GM03348 (cell line): ENCODE data around the gene RASSF5.

Experiments used
- DNase-seq: peaks from one replicate; pipeline ENCODE4 v3.0.0; 2012; ENCODE audit warnings: low spot score

Gene RASSF5

GRCh38 chr1:206635978-206636345 lies 128.6 kb downstream of the RASSF5 start:
- DNase-seq: no peak

DNA sequence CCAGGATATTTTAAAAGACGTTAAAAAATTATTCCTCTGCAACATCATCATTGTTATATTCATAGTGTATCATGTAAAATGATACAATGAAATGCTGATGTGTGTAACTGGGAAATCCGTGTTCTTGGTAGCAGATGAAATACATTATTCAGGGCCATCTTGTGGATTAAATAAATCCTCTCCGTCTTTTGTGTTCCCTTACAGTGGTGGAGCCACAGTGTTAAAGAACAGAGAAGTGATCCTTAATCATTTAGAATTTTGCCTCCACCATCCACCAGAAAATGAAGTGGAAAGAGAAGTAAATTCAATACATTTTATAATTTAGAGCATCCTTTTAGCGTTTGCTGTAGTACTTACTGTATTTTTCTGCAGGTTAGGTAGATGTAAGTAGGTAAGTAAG lies 129.3 kb downstream of the RASSF5 start:
- no peak for DNase-seq

DNA sequence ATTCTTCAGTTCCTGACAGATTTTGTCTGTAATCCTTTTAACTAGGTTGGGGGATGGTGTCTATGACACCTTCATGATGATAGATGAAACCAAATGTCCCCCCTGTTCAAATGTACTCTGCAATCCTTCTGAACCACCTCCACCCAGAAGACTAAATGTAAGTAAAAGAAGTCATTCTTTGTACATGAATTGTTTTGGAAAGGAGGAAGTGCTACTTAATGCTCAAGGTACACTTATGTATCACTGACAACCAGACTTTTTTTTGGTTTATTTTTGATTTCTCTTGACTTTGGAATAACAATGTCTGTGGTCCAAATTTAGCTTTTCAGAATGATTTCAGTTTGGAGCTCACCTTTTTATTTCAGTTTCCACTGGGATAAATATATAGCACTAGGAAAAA lies 130.3 kb downstream of the RASSF5 start:
- no peak for DNase-seq
